SKM-1 (cell line): ENCODE measurements around the gene CACNA1C.

Experiments used
- DNase-seq: peaks from one replicate; lab custom pipeline; 2025; ENCODE audit not compliant: unreplicated experiment; lab: John Stamatoyannopoulos, UW

The CACNA1C gene

DNA sequence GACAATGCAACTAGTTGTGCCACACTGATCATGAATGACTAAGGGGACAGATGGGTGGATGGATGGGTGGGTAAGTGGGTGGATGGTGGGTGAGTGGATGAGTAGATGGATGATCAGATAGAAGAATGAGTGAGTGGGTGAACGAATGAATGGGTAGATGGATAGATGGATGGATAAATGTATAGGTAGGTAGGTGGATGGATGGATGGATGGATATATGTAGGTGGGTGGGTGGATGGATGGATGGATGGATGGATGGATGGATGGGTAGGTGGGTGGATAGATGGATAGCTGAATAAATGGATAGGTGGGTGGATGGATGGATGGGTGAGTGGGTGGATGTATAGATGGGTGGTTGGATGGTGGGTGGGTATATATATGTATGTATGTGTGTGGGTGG, 393.2 kb downstream of the CACNA1C start:
- no peak for DNase-seq

GRCh38 chr12:2447861-2448260, 395.1 kb downstream of the CACNA1C start:
- no peak for DNase-seq

DNA sequence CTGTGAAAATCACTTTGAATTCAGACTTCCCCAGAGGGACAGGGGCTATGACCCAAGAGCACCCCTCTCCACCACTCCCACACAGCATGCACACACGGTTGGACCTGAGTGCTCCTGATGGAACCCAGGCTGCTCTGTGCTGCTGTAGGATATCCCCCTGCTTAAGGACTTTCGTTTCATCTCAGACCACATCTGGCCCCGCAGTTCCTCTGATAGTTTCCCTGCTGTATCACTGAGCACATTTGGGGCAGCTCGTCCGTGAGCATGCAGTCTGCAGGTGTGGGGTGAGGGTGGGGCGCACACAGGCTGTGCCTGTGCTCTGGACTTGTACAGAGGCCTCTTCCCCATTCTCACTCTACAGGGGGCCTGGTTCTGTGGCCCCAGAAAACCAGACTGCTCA, 396.8 kb downstream of the CACNA1C start:
- DNase-seq, result no peak

DNA sequence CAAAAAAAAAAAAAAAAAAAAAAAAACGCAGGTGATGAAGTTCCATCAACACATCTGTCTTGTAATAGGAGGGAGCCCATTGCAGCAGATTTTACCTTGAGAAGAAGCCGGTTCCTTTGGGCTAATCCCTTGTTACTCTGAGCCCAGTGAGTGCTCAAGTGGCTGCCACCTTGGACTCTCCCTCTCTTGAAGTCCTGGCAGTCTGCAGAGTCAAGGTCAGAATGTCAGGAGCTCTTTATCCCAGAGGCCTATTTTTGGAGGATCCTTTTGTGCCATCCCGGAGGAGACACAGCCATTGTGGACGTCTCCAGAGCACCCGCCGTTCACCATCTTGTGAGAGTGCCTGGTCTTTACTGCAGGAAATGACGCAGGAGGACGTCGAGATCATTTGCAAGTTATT, 397.8 kb downstream of the CACNA1C start:
- no peak for DNase-seq

GRCh38 chr12:2451025-2451424, 398.2 kb downstream of the CACNA1C start:
- no peak for DNase-seq

DNA sequence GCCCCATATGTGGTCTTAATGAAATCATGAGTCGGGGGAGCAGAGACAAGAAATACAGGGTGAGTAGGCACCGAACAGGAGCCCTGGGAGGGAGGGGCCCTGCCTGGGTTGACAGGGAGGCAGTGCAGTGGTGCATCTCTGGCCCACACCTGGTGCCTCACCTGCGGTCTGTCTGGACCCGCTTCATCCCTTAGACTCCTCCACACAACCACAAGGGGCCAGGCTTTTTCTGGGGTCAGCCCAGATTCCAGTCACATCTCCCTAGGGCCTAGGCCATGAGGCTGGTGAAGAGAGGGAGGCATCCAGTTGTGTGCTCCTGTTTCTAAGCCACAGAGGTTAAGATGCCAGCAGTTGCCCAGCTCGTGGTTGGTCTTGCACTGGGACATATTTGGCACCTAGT, 398.7 kb downstream of the CACNA1C start:
- no peak for DNase-seq

DNA sequence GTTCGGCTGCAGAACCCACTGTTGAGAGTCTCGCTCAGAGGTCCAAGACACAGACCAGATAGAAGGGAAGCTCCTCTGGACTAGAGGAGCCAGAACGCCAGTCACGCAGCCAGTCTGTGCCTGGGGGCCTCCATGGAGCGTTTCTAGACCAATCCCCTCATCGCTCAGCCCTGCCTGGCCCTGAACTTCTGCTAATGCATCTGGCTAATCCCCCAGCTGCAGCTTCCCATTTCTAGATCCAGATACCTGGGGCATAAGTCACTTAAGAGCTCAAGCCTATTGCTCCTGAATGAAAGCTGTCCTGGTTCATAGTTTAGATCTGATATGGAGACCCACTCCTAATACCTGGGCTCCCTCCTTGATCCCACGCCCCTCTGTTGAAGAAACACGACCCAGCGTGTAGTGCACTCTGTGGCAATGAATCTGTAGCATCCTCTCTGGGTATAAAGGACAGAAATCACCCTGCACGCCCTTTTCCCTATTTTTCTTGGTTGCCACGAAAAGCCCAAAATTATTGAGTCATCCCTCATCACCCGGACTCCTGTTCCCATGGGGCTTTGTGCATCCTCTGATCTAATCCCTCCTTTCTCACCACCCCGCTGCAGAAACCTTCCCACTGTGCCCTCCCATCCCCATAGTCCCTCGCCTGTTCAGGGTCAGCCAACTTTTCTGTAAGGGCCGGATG, 400.4 kb downstream of the CACNA1C start:
- no peak for DNase-seq

DNA sequence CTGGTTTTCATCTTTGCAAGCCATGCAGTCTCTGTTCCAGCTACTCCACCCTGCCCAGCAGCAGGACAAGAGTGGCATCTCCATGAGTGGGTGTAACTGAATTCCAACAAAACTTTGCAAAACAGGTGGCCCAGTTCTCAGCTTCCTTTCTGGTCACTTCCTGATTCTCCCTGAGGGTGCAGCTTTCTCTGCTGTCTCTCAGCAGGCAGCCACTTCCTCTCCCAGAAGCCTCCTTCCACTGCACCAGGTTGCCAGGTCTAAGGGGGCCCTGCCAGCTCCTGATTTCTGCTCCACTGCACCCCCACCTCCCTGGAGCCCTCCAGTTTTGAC, 400.9 kb downstream of the CACNA1C start:
- peak; percentile 13 for DNase-seq

DNA sequence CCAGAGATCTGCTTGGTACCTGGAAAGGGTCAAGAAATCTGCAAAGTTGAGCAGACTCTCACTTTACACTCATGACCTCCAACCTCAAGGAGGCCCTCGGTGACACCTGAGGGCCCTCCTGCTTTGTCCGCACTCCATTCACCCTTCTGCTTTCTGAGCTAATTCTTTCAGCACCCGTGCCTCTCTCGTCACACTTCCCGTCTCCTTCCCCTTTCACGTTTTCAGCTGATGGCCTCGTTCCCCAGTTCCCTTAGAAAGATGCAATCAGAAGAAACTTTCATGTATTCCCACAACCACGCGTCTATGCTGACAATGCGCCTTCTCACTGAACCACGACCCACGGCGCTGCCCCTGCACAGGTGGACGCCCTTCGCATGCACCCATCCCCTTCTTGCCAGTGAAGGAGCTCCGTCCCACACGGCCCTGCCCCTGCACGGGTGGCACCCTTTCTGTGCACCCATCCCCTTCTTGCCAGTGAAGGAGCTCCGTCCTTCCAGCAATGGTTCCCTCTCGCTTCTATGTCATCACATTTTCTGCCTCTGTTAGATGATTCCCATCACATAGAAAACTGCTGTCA, 401.9 kb downstream of the CACNA1C start:
- DNase-seq, result no peak

DNA sequence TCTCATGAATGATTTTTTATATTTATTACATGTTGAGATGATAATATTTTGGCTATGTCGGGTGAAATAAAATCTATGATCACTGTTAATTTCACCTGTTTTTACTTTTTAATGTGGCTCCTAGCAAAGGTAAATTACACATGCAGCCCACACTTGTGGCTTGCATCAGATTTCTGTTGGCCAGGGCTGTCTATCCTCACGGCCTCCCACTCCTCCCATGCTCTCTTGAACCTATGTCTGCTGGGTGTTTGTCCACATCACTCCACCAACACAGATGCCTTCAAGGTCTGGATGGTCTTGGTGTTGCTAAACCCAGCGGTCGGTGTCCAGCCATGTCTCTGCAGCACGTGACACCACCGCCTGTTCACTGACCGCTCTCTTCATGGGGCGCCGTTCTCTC, 402.6 kb downstream of the CACNA1C start:
- no peak for DNase-seq

DNA sequence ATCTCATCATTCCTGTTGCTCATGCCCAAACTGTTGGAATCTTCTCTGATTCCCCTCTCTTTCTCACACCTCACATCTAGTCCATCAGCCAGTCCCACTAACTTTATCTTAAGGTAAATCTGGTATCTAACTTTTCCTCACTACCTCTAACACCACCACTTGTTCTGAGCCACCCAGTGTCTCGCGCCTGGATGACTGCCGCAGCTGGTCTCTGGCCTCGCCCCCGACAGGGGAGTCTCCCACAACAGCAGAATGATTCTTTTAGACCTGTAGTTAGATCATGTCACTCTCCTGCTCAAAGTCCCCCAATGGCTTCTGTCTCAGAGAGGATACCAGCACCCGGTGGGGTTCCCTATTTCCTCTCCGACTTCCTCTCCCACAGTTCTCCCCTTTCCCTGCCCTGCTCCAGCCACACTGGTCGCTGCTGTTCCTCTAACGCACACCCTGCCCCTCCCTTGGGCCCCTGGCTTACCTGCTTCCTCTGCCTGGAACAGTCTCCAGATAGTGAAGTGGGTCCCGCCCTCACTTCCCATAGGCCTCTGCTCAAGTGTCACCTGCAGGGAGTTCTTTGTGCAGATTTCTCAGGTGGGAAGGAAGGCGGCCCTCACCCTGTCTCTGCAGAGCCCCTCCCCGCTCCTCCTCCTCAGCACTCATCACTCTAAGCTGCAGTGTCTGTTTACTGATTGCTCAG, 403.5 kb downstream of the CACNA1C start:
- no peak for DNase-seq

GRCh38 chr12:2456813-2457186, 404.0 kb downstream of the CACNA1C start:
- no peak for DNase-seq

DNA sequence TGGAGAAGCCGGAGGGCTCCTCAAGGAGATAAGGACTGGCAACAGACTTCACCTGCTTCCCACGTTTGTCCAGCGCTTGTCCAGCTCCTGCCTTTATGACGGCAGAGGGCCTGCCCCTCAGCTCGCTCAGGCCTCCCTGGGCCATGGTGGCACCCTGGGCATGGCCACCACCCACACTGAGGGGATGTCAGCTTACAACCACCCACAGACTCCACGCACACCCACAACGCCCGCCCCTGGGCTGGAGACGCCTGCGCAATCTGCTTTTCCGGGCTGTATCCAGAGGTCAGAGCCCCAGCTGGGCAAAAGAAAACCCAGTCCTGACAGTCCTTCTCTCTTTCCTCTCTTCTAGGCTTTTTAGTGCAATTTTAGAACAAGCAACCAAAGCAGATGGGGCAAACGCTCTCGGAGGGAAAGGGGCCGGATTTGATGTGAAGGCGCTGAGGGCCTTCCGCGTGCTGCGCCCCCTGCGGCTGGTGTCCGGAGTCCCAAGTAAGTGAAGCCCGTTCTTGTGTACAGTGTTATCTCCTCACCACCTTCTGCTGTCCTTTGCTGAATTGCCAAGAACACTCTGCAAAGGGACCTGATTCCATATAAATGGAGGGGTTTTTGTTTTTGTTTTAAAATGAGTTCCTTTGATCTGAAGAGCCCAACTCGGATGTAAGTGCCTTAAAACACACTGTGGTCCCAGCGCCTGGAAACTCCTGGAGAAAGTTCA, 404.6 kb downstream of the CACNA1C start:
- no peak for DNase-seq

DNA sequence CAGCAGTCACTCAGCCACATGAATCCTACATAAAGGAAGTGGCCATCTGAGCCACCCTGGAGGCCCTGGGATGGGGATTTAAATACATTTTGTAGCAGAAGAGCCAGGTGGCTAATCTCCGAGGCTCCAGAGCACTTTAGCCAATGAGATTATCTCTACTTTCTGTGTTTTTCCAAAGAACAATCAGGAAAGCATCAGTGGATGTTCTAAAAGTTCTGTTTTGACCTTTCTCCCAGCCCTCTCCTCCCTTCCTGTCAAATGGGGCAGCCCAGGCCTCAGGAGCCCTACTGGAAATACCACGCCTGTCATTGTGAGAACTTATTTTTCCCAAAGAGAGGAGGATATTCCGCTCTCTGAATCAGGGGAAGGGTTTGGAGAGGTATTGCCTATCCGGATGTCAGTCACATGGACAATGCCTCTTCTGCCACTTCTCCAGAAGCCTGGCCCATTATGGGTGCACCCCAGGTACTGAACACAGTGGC, 405.2 kb downstream of the CACNA1C start:
- no peak for DNase-seq

- no peak for DNase-seq
These were observed 407.4 kb downstream of the CACNA1C start for GRCh38 chr12:2460051-2460670.

DNA sequence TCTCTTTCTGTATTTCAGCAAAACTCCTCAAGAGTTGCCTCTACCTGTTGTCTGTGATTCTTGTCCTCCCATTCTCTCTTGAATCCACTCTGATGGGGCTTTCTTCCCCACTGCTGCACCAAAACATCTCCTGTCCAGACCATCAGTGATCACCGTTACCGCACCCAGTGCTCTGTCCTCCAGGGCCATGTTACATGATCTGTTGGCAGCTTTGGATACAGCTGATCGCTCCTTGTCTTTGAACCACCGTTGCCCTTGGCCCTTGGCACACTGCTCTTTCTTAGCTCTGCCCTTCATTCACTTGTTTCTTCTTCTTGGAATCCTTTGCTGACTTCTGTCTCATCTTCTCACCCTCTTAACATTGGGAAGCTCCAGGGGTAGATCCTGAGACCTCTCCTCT, 408.3 kb downstream of the CACNA1C start:
- DNase-seq, result no peak

DNA sequence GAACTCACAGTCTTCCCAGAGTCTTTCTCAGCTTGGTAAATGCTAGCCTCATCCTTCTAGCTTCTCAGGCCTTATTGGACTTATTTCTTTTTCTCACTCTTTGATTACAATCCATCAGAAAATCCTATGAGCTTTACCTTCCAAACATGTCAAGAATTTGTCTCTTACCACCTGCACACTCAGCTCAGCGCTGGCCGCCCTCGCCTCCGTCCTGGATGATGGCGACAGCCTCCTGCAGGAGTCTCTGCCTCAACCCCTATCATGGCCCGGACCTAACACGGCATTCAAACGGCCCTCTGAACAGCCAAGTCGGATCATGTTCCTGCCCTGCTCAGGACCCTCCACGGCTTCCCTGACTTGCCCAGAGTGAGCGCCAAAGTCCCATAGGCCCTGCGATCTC, 408.9 kb downstream of the CACNA1C start:
- DNase-seq, result no peak

DNA sequence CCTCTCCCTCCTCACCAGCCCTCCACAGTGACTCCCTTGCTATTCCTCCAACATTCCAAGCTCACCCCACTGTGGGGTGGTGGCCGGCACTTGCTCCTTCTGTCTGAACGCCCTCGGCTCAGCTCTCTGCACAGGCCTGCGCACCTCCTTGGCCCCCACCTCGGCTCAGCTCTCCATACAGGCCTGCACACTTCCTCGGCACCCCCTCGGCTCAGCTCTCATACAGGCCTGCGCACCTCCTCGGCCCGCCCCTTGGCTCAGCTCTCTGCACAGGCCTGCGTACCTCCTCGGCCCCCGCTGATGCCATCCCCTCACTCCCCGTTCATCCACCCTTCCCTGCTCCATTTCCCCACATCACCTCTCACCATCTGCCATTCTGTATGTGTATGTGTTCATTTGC, 409.3 kb downstream of the CACNA1C start:
- no peak for DNase-seq

DNA sequence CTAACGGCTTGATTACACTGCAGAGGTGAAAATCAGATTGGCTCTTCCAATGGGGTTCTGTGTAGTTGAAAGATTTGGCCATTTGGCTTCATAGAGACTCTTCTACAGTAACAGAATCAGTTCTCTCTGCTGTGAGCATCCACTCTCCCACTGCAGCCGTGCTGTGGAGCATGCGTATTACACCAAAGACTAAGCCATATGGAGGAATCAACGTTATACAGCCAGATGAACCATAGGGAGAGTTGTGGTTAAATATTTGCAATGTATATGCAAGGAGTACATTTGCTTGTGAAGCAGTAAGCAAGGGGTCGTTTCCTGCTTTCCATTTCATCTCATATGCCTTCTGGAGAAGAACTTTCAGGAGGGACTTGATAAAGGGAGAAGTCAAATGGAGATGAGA, 410.9 kb downstream of the CACNA1C start:
- DNase-seq, result no peak

DNA sequence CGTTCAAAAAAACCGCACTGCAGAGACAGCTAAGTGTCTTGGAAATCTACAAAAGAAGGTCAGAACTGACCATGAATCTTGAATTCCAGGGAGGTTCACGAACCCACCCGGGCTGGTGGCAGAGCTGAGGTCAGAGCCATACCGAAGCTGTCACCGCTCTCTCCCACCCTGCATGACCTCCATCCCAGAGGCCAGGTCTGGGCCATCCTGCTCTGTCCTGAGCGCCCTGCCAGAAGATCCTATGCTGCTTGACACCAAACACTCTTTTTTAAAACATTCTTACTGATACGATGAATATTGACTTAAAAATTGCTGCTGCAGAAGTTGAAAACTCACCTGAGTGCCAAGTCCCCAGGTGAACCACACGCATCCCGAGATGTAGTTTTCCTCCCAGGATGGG, 412.9 kb downstream of the CACNA1C start:
- no peak for DNase-seq

DNA sequence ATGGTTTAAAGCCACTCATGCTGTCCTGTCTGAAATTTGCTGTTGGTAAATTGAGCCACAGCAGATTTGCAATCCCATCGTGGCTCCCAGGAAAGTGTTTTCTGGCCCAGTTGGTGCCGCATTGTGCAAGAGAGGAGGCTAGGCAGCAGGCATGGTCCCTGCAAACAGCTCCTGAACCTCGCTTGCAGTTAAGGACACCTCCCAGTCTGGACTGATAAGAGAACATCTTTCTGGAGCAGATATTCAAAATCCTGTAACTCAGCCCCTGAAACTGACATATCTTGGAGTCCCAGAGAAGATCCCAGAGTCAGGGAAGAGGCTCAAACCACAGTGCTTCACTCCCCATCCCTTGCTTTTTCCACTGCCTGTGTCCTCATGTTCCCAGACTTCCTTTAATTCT, 413.4 kb downstream of the CACNA1C start:
- DNase-seq, result no peak
